Heart left ventricle (tissue), 16 donors: ENCODE measurements around the gene NUDT16L1. TPM values are rescaled to one million over a fixed set of nuclear protein-coding genes. Genes with fewer than 3 reads are reported as not detected.

Experiments used
- ATAC-seq, 4 donors: fragments of 200-7000 bp; cut with Tn5 transposase; one replicate each; pipeline ENCODE4 v1.9.1; 2020 to 2022; ENCODE audit warnings: moderate library complexity in 4 of 4, mild to moderate bottlenecking in 3 of 4, moderate number of reproducible peaks in 1 of 4
- DNase-seq, 5 donors: peaks; one replicate each; pipeline ENCODE4 v3.0.0-alpha.2; 2020
- H3K27ac ChIP-seq, 12 donors: fragments of 200-600 bp; sonication (generic) in 4 of 12; one replicate each; pipeline versions ENCODE4 v1.5.0 to v1.8.0; 2016 to 2022; ENCODE audit warnings: mild to moderate bottlenecking in 2 of 12
- H3K27me3 ChIP-seq, 9 donors: fragments of 200-600 bp; sonication (generic) in 2 of 9; one replicate each; pipeline versions ENCODE4 v1.5.1 to v1.8.0; 2016 to 2022; ENCODE audit warnings: mild to moderate bottlenecking in 3 of 9
- H3K36me3 ChIP-seq, 9 donors: fragments of 200-600 bp; sonication (generic) in 2 of 9; one replicate each; pipeline versions ENCODE4 v1.5.0 to v1.8.0; 2018 to 2022; ENCODE audit warnings: mild to moderate bottlenecking in 2 of 9
- H3K4me1 ChIP-seq, 12 donors: fragments of 200-600 bp; sonication (generic) in 4 of 12; one replicate each; pipeline versions ENCODE4 v1.5.0 to v1.8.0; 2016 to 2022; ENCODE audit warnings: mild to moderate bottlenecking in 3 of 12
- H3K4me3 ChIP-seq, 12 donors: fragments of 200-600 bp; sonication (generic) in 4 of 12; one replicate each; pipeline versions ENCODE4 v1.5.0 to v1.8.0; 2017 to 2022; ENCODE audit warnings: mild to moderate bottlenecking in 9 of 12, moderate library complexity in 4 of 12
- H3K9me3 ChIP-seq, 12 donors: fragments of 200-600 bp; sonication (generic) in 4 of 12; one replicate each; pipeline versions ENCODE4 v1.5.0 to v1.8.0; 2016 to 2022; ENCODE audit warnings: mild to moderate bottlenecking in 1 of 12
- CTCF ChIP-seq, 12 donors: fragments of 200-600 bp; sonication (generic) in 4 of 12; IDR thresholded peaks; one replicate each; pipeline versions ENCODE4 v1.5.0 to v1.8.0; 2018 to 2022; ENCODE audit warnings: antibody characterized with exemption in 12 of 12, mild to moderate bottlenecking in 5 of 12
- POLR2A ChIP-seq, 2 donors: fragments of 450-650 bp; IDR thresholded peaks; one replicate each; pipeline ENCODE4 v1.6.1; 2017; ENCODE audit warnings: antibody characterized with exemption in 2 of 2, mild to moderate bottlenecking in 2 of 2, moderate library complexity in 2 of 2
- WGBS, 4 donors: extraction: QIAGEN DNeasy Blood & Tissue Kit in 2 of 4; methylation state at CpG; one replicate each; pipeline versions ENCODE4 v1.1.5 to v1.1.7; 2013 to 2018; 5-methylcytosine and 5-hydroxymethylcytosine counted together
- intact Hi-C, 10 donors: fragments of 100-400 bp; cut with DNase I; formaldehyde crosslinking; loops; one replicate each; pipeline versions ENCODE4 v1.11.1 to v1.14.2; 2022
- polyA plus RNA-seq, 2 donors: library from polyadenylated mRNA; stranded (reverse); fragments of 200-250 nt; gene quantifications; one replicate each; pipeline ENCODE4 v1.2.3, GENCODE V29; 2013
- total RNA-seq, 9 donors: library from RNA; depleted of rRNA in 2 of 9; stranded (reverse); fragments of >200 nt in 2 of 9; fragmentation: NEBNext Ultra II Directional in 3 of 9; extraction: Animal tissue kit (Norgen Biotek cat#: 25700) in 3 of 9; gene quantifications; one replicate each; pipeline versions ENCODE4 v1.1.0 to v1.2.4, GENCODE V29; 2016 to 2023
- donor health status: ischemic (EF 13 %, LVEDD 7.1; RV severe dilation, severe dysfunction).
- donor health status: healthy with polysubstance abuse.
- donor health status: DM: no; HTN: yes; CAD: no.
- donor health status: DM: no; HTN: no; CAD: no.
- donor health status: ischemic (EF 25% LVEDD 6.9; RV normal size, moderate dysfunction).
- donor health status: ischemic (EF 25% LVEDD 5.7; RV mildly dilated, moderate dysfunction).
- donor health status: healthy.
- donor health status: DM: yes; HTN: yes; CAD: no.
- donor health status: ischemic (EF 35%, LVEDD 5.7; RV mildly dilated, moderate dysfunction).
- donor health status: nonischemic (EF 11% LVEDD 7.7; RV severe dilation, severe dysfunction).
- donor health status: DM: yes; HTN: yes; CAD: no.
- donor health status: PGD.
- donor health status: ischemic (EF 29% LVEDD 5.4; RV normal size, mild dysfunction).
- donor health status: nonischemic (EF 23%, LVEDD 6.1; RV moderate dilation, normal function).

NUDT16L1 gene
- total and polyA plus RNA-seq, 11 donors: 33.1 to 65.2 (median 47.5) TPM

DNA sequence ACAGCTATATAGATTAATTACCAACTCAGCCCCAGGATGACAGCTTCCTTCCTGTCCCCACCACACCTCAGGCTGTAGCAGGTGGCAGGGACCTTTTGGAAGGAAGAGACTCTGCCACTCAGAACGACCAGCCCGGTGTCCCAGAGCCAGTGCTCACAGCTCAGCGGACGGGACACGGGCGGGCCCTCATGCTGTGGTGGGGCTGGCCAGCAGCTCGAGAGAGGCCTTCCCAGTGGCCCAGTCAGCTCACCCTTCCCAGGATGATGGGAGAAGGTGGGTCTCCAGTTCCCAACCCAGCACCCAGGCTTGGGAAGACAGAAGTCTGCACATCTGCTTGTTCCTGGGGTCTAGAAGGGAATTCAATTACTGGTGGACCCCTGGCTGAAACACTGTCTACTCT, 10.5 kb downstream of the NUDT16L1 start:
- ATAC-seq (no peak), DNase-seq (no peak)
- Histone ChIP-seq H3K36me3 (peaks cover 0 to 93% (median 76%) of the 10 kb centered on the region in 9 donors), H3K9me3 (no peaks in the 10 kb centered on the region), H3K27ac (no peak overlapping the region), H3K27me3 (no peaks in the 10 kb centered on the region), H3K4me1 (peaks cover 0 to 6% (median 0%) of the 10 kb centered on the region in 12 donors), H3K4me3 (no peak overlapping the region)
- no peak for TF ChIP-seq POLR2A (IDR thresholded peaks at IDR 0.05)
- intact Hi-C loops: no loop called here
- 79 to 92% (median 85%) methylated on average over 6 to 7 of the region's 7 CpGs for WGBS, 4 donors

DNA sequence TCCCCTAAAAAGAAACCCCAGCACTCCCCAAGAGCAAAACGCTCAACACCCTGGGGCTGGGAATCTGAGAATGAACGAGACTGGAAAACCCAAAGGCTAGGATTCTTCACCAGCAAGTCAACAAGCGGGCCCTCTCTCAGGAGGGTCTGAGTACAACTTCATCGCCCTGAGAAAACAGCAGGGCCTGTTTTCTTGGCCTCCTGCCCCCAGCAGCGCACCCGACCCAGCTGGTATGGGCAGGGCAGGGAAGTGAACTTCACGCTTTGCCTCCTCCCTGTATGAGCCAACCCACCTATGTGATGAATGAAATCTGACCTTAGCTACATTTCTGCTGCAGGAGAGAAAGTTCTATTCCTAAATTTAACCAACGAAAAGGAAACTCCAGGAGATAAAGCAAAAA, 11.1 kb downstream of the NUDT16L1 start:
- Histone ChIP-seq H3K4me3 (no peak overlapping the region), H3K27me3 (no peaks in the 10 kb centered on the region), H3K27ac (no peak overlapping the region), H3K36me3 (peaks cover 0 to 90% (median 76%) of the 10 kb centered on the region in 9 donors), H3K4me1 (peaks cover 0 to 6% (median 0%) of the 10 kb centered on the region in 12 donors), H3K9me3 (no peaks in the 10 kb centered on the region)
- 92 to 94% (median 93%) methylated on average over 8 of the region's 8 CpGs for WGBS, 4 donors
- ATAC-seq (no peak), DNase-seq (no peak)
- intact Hi-C loops: no loop called here
- TF ChIP-seq CTCF (IDR thresholded peaks at IDR 0.05) (no peak), POLR2A (IDR thresholded peaks at IDR 0.05) (no peak)

DNA sequence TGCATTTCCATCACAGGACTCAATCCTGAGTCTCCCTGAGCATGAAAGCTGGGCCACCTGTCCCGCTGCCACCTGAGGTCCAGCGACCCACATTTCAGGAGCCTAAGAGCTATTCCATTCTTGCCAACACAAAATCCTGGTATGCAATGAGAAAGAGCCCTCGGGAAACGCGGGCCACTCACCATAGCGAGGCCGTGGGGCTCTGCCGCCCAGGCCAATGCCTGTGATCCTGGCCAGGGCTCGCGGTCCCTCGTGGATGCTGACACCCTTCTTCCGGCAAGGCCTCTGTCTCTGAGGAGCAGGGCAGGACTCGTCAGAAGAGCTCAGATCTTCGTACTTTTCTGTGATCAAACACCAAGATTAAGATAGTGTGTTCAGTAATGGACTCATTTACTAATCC, 11.6 kb downstream of the NUDT16L1 start:
- Histone ChIP-seq H3K36me3 (peaks cover 0 to 90% (median 76%) of the 10 kb centered on the region in 9 donors), H3K9me3 (no peaks in the 10 kb centered on the region), H3K27ac (no peak overlapping the region), H3K4me1 (peaks cover 0 to 6% (median 0%) of the 10 kb centered on the region in 12 donors), H3K27me3 (no peaks in the 10 kb centered on the region), H3K4me3 (no peak overlapping the region)
- ATAC-seq: no peak
- TF ChIP-seq CTCF (IDR thresholded peaks at IDR 0.05): no peak
- no peak for TF ChIP-seq POLR2A (IDR thresholded peaks at IDR 0.05)
- WGBS, 4 donors: 91 to 96% (median 96%) methylated on average over 14 of the region's 14 CpGs
- intact Hi-C loops: no loop called here
- DNase-seq: no peak

DNA sequence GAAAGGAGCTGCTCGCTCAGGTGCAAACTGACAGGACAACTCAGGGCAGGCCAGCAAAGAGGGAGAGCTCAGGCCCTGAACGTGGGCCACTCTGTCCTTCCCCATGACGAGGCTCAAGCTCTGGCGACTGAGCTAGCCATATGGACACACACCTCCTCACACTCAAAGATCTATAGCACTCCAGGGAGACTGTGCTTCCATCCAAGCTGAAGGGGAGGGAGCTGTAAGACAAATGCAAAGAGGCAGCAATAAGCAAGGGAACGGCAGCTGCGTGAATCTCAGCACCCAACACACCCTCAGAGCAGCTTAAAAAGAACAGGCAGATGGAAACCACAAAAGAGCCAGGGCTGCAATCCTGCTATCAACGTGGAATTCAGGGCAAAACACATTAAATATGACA, 13.5 kb downstream of the NUDT16L1 start:
- no peak for TF ChIP-seq CTCF (IDR thresholded peaks at IDR 0.05)
- no peak for TF ChIP-seq POLR2A (IDR thresholded peaks at IDR 0.05)
- Histone ChIP-seq H3K36me3 (peaks cover 0 to 90% (median 72%) of the 10 kb centered on the region in 9 donors), H3K27me3 (no peaks in the 10 kb centered on the region), H3K27ac (no peak overlapping the region), H3K9me3 (no peaks in the 10 kb centered on the region), H3K4me1 (no peaks in the 10 kb centered on the region), H3K4me3 (no peak overlapping the region)
- 91 to 94% (median 92%) methylated on average over 7 of the region's 7 CpGs for WGBS, 4 donors
- intact Hi-C loops: no loop called here
- DNase-seq (no peak), ATAC-seq (no peak)

DNA sequence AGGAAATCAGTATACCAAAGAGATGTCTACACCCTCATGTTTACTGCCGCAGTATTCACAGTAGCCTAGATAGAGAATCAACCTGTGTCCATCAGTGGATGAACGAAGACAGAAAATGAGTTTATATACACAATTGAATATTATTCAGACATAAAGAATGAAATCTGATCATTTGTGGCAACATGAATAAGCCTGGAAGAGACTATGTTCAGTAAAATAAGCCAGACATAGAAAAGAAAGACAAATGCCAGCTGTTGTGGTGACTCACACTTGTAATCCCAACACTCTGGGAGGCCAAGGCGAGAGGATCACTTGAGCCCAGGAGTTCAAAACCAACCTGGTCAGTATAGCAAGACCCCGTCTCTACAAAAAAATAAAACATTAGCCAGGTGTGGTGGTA, 16.1 kb downstream of the NUDT16L1 start:
- ATAC-seq: no peak
- Histone ChIP-seq H3K4me3 (no peak overlapping the region), H3K36me3 (peaks cover 0 to 94% (median 76%) of the 10 kb centered on the region in 9 donors), H3K9me3 (no peaks in the 10 kb centered on the region), H3K4me1 (no peaks in the 10 kb centered on the region), H3K27ac (no peak overlapping the region), H3K27me3 (no peaks in the 10 kb centered on the region)
- TF ChIP-seq CTCF (IDR thresholded peaks at IDR 0.05) (no peak), POLR2A (IDR thresholded peaks at IDR 0.05) (no peak)
- WGBS, 4 donors: 96 to 98% (median 97%) methylated on average over 4 of the region's 4 CpGs
- intact Hi-C loops: no loop called here
- no peak for DNase-seq
